GM21576 (cell line): ENCODE measurements around the gene PRKG1.

Experiments used
- ATAC-seq: cut with Tn5 transposase; IDR thresholded peaks from one replicate; pipeline ENCODE4 v1.9.1; 2021; ENCODE audit warnings: mild to moderate bottlenecking, moderate library complexity; ENCODE audit not compliant: unreplicated experiment

Gene PRKG1

DNA sequence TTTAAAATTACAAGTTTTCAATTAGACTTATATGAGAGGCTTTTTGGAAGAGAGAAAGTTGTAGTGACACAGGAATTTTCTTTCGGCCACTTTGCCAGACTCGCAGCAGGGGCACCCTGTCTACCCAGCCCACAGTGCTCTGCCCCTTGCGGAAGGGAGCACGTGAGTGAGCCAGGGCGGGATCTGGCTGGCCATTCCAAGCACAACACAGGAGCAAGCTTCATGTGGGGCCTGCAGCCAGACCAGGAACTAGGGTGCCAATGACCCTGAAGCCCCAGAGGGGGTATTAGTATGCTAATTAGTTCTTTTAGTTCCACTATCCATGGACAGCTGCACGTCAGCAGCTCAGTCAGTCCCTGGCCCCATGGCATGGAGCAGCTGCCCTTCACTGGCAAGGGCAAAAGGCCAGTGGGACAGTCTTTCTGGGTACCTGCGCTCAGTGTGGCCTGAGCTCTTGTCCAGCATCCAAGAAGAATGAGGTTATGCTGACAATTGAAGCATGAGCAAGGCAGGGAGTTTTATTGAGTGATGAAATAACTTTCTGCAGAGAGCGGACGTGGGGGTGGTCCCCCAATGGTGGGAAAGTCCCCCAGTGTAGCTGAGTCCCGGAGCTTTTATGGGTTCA, 876.2 kb downstream of the PRKG1 start:
- no peak for ATAC-seq

DNA sequence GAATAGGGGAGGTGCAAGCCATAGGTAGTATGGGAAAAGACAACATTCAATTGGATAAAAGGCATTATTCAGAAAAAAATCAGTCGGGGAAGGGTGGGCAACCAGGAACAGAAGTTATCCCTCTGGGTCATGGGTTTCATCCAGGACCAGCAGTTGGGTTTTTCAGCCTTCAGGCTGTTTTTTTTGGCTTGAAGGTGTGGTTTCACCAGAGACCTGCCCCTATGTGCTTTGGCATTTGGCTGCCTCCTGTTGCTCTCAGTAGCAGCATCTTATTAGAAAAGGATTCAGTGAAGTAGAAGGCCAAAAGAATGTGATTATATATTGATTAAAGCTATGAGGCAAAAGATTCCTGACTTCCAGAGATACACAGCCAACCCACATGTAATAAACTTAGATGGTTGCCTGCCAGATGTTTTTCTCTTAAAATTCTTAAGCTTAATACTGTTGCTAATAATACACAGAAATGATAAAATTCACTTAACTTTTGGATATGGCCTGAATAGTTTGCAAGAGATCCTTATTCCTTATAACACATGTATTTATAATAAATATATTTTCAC, 876.8 kb downstream of the PRKG1 start:
- no peak for ATAC-seq

DNA sequence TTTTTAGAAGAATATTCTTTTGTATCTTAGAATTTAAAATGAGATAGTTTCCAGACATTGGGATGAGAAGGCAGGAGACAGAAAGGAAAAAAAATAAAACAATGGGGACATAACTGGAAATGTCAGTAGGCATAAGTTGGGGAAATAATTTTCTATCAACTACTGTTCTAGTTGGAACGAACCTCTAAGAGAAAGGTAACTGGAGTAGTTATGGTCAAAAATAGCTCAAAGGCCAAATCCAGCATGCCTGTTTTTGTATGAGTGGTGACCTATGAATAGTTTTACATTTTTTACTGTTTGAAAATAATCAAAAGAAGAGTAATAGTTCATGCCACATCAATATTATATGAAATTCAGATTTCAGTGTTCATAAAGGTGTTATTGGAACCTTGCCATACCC, 877.3 kb downstream of the PRKG1 start:
- no peak for ATAC-seq

DNA sequence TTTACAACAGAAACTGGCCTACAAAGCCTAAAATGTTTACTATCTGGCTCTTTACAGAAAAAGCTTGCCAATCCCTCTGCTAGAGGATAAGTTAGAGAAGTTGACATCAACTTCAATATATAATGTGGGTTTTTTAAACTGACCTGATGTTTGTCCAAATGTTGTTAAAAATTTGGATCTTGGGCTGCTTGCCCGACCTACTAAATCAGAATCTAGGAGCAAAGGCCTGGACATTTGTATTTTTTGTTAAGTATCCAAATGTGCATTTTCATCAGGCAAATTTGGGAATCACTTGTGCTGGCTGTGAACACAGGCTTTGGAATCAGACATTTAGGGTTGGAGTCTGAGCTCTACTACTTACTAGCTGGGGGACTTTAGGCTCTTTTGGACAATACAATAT, 877.8 kb downstream of the PRKG1 start:
- ATAC-seq = no peak

DNA sequence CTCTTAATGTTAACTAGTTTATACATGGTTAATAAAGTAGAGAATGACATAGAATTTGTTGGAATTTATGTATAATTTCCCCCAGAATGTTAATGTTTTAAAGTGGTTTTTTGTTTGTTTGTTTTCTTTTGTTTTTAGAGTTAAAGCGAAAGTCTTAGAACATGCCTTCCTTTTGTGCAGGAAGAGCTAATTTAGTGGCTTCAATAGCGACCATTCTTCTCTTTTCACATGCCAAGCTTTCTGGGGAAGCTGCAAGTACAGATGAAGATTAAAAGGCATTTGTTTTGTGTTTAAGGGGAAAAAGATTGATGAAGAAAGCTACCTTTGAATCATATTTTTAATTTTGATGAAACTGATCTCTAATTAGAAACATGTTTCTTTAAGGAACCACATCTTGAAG, 881.4 kb downstream of the PRKG1 start:
- ATAC-seq = no peak

DNA sequence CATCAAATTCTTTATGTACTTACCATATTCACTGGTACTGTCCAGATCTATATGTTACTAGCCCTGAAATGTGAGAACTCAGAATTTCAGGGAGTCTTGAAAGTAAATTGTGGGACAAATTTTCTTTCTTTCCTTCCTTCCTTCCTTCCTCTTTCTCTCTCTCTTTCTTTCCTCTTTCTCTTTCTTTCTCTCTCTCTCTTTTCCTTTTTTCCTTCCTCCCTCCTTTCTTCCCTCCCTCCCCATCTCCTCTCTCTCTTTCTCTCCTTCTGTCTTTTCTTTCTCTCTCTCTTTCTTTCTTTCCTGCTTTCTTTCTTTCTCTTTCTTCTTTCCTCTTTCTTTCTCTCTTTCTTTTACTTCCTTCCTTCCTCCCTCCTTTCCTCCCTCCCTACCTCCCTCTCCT, 882.5 kb downstream of the PRKG1 start:
- no peak for ATAC-seq

DNA sequence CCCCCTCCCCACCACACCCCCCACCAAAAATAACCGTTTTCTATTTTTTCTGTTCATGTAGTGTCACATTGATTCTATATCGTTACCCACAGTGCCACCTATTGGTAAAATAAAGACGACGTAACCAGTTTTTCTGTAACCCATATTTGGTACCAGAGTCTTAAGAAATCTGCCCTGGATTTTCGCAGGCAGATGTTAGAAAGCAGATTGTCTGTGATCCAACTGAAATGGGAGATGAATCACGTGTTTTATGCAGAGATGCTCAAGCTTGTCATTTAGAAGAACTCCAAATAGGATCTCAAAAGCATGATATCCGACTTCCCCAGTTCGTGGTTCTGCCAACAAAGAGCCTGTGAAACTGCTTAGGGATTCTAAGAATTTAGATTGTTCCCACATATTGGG, 886.2 kb downstream of the PRKG1 start:
- no peak for ATAC-seq

DNA sequence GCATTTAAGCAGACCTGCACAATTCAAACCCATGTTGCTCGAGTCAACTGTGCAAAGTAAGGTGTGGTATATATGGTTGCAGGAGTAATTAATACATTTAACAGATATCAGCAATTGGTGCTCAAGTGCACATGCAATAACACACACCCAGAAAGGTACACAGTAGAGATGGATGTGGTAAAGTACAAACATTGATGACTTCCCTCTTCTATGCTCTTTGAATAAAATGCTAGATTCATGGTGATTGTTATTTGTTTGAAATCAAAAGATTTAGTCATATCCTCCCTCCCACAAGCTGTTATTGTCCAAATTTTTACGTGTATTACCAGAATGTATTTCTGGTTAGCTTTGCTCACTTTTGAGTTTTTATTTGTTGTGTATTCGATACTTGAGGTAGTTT, 887.1 kb downstream of the PRKG1 start:
- no peak for ATAC-seq

DNA sequence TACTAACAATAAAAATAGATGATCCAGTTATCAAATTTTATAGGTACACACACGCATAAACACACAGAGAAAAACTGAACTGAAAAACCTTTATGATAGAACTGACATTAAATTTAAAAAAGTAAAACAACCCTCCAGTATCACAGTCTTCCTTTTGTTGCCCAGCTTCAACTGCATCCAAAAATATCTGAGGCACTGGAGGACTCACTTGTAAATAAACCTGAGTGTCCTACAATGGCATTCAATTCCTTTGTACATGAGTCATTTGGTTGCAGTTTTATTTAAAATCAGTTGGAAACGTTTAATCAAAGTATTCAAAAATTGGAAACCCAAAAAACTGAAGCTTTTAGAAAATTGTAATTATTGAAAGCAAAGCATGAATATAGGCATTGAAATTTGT, 890.3 kb downstream of the PRKG1 start:
- no peak for ATAC-seq

DNA sequence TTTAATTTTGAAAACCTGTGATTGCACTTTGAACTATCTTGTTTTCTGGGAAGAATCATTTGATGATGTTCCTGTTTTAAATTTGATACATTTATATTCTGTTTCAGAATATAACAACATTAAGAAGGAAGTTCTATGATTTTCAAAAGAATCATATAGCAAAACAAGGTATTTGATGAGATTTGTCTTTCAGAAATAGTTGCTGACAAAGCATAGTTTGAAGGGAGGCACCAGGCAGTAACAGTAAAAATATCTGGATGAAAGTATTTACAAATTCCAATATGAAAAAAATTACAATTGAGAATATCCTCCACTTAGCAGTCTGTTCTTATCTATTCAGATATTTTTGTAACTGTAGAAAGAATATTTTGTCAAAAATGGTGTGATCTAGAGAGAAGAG, 891.2 kb downstream of the PRKG1 start:
- ATAC-seq = no peak

DNA sequence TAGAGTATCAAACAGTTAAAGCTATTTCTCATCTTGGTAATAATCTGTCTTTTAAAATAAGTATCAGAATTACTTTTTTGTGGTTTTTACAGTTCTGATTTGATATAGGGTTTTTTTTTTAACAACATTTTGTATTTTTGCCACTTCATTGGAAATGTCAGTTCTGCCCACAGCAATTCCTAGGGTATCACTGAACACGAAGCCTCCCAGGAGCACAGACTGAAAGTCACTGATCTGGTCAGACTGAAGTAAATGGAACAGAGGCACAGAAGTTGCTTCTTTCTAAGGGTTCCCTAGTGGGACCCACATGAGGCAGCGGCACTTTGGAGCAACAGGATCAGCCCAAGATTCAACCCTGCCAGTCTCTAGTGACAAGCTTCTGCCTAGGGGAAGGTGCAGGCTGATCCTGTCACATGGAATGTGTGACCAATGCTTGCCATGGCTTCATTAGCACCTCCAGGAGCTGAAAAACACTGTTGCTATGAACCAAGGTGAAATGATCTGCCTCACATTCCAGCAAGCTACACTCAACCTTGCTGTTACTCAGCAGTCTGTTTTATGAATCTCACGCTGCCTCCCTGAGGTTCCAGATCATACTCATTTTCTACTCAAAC, 898.6 kb downstream of the PRKG1 start:
- ATAC-seq = no peak

DNA sequence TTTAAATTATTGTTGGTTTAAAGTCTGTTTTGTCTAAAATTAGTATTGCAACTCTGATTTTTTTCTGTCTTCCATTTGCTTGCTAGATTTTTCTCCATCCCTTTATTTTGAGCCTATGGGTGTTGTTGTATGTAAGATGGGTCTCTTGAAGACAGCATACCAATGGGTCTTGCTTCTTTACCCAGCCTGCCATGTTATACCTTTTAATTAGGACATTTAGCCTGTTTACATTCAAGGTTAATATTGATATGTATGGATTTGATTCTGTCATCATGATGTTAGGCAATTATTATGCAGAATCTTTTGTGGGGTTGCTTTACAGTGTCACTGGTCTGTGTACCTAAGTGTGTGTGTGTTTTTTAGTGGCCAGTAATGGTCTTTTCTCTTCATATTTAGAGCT, 906.5 kb downstream of the PRKG1 start:
- no peak for ATAC-seq

DNA sequence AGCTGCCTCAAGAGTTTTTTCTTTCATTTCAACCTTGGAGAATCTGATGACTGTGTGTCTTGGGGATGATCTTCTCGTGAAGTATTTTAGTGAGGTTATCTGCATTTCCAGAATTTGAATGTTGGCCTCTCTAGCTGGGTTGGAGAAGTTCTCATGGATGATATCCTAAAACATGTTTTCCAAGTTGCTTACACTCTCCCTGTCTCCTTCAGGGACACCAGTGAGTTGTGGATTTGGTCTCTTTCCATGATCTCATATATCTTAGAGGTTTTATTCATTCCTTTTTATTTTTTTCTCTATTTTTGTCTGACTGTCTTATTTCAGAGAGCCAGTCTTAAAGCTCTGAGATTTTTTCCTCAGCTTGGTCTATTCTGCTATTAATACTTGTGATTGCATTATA, 907.4 kb downstream of the PRKG1 start:
- no peak for ATAC-seq

DNA sequence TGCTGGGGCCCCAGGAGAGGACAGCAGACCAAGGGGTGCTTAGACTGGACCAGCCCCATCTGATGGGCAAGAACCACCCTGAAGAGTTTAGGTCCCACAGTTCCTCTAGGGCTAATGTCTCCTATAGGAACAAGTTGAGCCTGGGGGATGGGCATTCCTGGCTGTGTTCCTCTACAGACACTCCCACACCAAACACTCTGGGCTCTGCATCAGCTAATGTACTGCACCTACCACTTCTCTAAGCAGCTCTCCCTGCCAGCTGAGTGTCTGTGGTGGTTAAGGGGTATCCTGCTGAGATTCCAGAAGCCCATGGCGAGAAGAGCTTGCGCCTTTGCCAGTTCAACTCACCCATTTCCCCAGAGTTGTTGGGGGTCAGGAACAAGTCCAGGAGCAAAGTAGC, 909.2 kb downstream of the PRKG1 start:
- ATAC-seq = no peak

DNA sequence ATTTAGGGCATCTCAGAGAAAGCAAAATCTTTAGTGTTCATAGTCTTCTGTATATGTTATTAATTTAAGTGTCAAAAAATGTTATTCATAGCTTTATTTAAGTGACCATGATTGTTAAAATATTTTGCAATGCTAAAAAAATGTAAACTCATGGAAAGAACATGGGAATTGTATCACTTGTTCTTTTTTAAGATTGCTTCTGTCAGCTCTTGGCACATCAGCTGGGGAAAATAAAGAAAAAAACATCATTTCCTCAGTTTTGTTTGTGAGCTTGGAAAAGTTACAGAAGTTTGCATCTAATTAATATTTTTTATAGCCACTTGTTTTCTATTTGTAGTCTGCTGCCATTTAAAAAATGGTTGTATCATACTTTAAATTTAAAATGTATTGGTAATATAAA, 911.0 kb downstream of the PRKG1 start:
- no peak for ATAC-seq

DNA sequence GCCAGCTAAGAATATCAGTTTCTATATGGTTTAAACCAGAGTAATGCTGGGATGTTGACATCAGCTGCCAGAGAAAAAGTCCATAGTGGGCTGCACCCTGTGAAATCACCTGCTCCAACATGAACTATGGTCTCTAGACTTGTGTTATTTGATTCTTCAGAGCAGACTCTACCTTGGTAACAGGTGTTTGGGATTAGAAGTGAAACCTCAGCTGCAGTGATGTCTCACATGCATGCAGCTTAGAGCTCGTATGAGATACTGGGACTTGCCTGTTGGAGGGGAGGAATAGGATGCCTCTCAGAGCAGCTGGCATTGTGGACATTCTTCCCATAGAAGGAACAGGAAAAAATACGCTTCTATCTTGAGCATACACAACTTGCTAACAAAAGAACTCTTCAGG, 912.2 kb downstream of the PRKG1 start:
- no peak for ATAC-seq

DNA sequence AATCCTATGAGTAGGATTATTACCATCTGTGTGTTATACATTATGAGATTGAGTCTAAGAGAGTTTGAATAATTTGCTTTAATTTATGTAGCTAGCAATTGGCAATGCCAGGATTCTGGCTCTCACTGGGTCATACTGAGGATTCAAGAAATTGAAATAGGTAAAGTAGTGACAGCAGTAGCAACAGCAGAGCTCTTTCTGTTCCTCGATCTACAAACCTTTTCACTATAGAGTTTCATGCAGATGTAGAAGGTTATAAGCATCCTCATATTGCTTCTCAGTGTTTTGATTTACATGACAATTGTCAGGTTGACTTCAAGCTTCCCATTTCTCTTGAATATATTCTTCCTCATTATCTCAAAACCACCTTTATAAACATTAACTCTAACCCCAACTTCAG, 919.2 kb downstream of the PRKG1 start:
- ATAC-seq = no peak

DNA sequence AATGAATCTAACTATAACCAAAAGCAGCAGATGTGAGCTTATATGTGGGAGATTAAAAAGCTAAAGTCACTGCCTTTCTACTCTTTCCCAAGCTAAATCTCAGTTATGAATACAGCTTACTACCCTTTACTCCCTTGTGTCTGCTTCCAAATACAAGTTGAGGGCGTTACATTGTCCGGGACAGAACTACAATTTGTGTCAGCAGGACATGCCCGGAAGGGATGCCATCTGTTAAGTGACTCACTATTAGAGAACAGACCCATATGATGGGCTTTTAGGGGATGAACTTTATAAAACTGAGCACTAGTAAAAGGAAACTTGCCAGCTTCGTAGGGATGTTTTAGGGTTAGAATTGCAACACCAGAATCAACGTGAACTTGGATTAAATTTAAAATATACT, 924.8 kb downstream of the PRKG1 start:
- no peak for ATAC-seq

DNA sequence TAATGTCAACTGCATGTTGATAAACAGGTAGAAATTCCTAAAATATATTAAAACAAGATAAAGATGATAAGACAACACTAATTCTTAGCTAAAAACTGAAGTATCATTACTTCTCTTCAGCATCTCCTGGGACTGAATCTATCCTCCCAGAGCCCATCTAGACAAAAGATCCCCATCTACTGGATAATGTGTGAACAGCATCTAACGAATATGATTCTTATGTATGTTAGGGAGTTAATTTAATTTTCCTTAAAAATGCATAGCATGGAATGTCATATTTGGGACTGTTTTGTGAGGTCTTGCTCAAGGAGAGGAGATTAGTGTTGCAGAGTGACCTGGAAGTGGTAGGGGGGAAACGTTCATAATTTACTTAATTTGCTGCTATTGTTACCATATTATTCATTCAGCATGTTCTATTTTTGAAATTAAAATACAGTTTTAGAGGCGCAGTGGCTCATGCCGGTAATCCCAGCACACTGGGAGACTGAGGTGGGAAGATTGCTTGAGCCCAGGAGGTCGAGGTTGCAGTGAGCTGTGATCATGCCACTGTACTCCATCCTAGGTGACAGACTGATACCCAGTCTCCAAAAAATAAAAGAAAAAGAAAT, 930.2 kb downstream of the PRKG1 start:
- peak; percentile 71 for ATAC-seq

DNA sequence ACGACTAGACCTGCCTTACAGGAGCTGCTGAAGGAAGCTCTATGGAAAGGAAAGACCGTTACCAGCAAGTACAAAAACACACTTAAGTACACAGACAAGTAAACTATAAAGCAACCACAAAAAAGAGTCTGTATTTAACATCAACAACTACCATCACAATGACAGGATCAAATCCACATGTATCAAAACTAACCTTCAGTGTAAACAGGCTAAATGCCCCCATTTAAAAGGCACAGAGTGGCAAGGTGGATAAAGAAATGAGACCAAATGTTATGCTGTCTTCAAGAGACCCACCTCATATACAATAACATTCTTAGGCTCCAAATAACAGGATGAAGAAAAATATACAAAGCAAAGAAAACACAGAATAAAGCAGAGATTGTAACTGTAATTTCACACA, 932.8 kb downstream of the PRKG1 start:
- no peak for ATAC-seq

DNA sequence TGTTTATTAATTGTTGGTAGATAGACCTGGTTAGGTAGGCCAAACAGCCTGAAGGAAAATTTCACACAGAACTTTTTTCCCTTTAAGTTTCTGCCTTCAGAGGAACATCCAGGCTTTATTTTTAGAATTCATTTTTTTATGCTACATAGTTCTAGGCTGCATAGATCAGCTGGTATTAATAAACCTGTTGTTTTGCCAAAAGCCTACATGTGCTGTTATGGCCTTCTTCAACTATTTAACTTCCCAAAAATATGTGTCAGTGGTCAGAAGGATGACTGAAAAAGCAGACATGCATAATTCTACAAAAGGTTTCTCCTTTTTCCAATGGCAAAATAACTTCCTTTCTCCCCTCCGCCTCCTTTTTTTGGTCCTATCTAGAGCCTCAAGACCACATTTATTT, 936.8 kb downstream of the PRKG1 start:
- ATAC-seq = no peak

DNA sequence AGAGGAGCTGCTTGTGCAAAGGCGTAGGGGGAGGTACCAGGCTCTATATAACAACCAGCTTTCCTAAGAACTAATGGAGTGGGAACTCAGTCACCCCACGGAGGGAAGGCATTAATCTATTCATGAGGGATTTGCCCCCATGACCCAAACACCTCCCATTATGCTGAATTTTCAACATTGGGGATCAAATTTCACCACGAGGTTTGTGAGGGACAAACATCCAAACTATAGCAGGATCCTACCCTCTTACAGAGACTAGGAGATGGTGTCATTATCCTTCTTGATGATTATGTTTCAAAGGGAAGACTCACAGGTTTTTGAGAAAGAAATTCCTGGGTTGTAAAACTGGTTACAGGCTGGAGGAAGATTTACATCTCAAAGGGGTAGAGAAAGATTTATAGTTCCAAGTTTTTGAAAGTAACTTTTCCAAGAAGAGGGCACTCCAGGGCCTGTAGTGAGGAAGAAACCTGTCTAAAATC, 944.8 kb downstream of the PRKG1 start:
- ATAC-seq = no peak
